ENCODE results near the gene FHOD3. TPM values are rescaled to one million over a fixed set of nuclear protein-coding genes. Genes with fewer than 3 reads are reported as not detected.

Gene FHOD3
- total RNA-seq, 1 donor, result not detected

- Histone ChIP-seq H3K4me3 (ENCODE audit: low read length) (no peak overlapping the region), H3K9me3 (ENCODE audit: low read depth, low read length) (no peaks in the 10 kb centered on the region), H3K27me3 (ENCODE audit: insufficient read depth, low read length) (no peaks in the 10 kb centered on the region), H3K4me1 (ENCODE audit: insufficient read depth, low read length) (no peaks in the 10 kb centered on the region)
Measured at GRCh38 chr18:36432880-36433555, 135.5 kb downstream of the FHOD3 start.

GRCh38 chr18:36436387-36436786 is 138.9 kb downstream of the FHOD3 start:
- Histone ChIP-seq H3K9me3 (ENCODE audit: low read depth, low read length) (no peaks in the 10 kb centered on the region), H3K27me3 (ENCODE audit: insufficient read depth, low read length) (no peaks in the 10 kb centered on the region), H3K4me3 (ENCODE audit: low read length) (no peak overlapping the region), H3K4me1 (ENCODE audit: insufficient read depth, low read length) (no peaks in the 10 kb centered on the region)

GRCh38 chr18:36440614-36441013 is 143.1 kb downstream of the FHOD3 start:
- Histone ChIP-seq H3K4me3 (ENCODE audit: low read length) (no peak overlapping the region), H3K27me3 (ENCODE audit: insufficient read depth, low read length) (no peaks in the 10 kb centered on the region), H3K4me1 (ENCODE audit: insufficient read depth, low read length) (no peaks in the 10 kb centered on the region), H3K9me3 (ENCODE audit: low read depth, low read length) (no peaks in the 10 kb centered on the region)

GRCh38 chr18:36441426-36442240 is 144.1 kb downstream of the FHOD3 start:
- Histone ChIP-seq H3K27me3 (ENCODE audit: insufficient read depth, low read length) (no peaks in the 10 kb centered on the region), H3K9me3 (ENCODE audit: low read depth, low read length) (no peaks in the 10 kb centered on the region), H3K4me3 (ENCODE audit: low read length) (no peak overlapping the region), H3K4me1 (ENCODE audit: insufficient read depth, low read length) (no peaks in the 10 kb centered on the region)

GRCh38 chr18:36442717-36443116 is 145.2 kb downstream of the FHOD3 start:
- Histone ChIP-seq H3K4me1 (ENCODE audit: insufficient read depth, low read length) (no peaks in the 10 kb centered on the region), H3K27me3 (ENCODE audit: insufficient read depth, low read length) (no peaks in the 10 kb centered on the region), H3K4me3 (ENCODE audit: low read length) (no peak overlapping the region), H3K9me3 (ENCODE audit: low read depth, low read length) (no peaks in the 10 kb centered on the region)

- no peaks in the 10 kb centered on the region for H3K4me1 ChIP-seq (ENCODE audit: insufficient read depth, low read length)
- H3K27me3 ChIP-seq (ENCODE audit: insufficient read depth, low read length), result no peaks in the 10 kb centered on the region
- H3K4me3 ChIP-seq (ENCODE audit: low read length), result no peak overlapping the region
- H3K9me3 ChIP-seq (ENCODE audit: low read depth, low read length), result no peaks in the 10 kb centered on the region
Measured at GRCh38 chr18:36446059-36446458, 148.5 kb downstream of the FHOD3 start.

- Histone ChIP-seq H3K27me3 (ENCODE audit: insufficient read depth, low read length) (no peaks in the 10 kb centered on the region), H3K4me1 (ENCODE audit: insufficient read depth, low read length) (no peaks in the 10 kb centered on the region), H3K4me3 (ENCODE audit: low read length) (no peak overlapping the region), H3K9me3 (ENCODE audit: low read depth, low read length) (no peaks in the 10 kb centered on the region)
Measured at GRCh38 chr18:36448384-36449290, 151.1 kb downstream of the FHOD3 start.

- H3K9me3 ChIP-seq (ENCODE audit: low read depth, low read length), result no peaks in the 10 kb centered on the region
- H3K27me3 ChIP-seq (ENCODE audit: insufficient read depth, low read length), result no peaks in the 10 kb centered on the region
- no peak overlapping the region for H3K4me3 ChIP-seq (ENCODE audit: low read length)
Measured at GRCh38 chr18:36449451-36449850, 151.9 kb downstream of the FHOD3 start.

GRCh38 chr18:36450264-36450663 is 152.8 kb downstream of the FHOD3 start:
- Histone ChIP-seq H3K27me3 (ENCODE audit: insufficient read depth, low read length) (no peaks in the 10 kb centered on the region), H3K4me3 (ENCODE audit: low read length) (no peak overlapping the region), H3K9me3 (ENCODE audit: low read depth, low read length) (no peaks in the 10 kb centered on the region), H3K4me1 (ENCODE audit: insufficient read depth, low read length) (no peaks in the 10 kb centered on the region)

More at GRCh38 chr18:36449451-36449850, 151.9 kb downstream of the FHOD3 start:
- H3K4me1 ChIP-seq (ENCODE audit: insufficient read depth, low read length), result no peaks in the 10 kb centered on the region

GRCh38 chr18:36451454-36452251 is 154.1 kb downstream of the FHOD3 start:
- Histone ChIP-seq H3K4me1 (ENCODE audit: insufficient read depth, low read length) (no peaks in the 10 kb centered on the region), H3K27me3 (ENCODE audit: insufficient read depth, low read length) (no peaks in the 10 kb centered on the region), H3K4me3 (ENCODE audit: low read length) (no peak overlapping the region), H3K9me3 (ENCODE audit: low read depth, low read length) (no peaks in the 10 kb centered on the region)

- H3K9me3 ChIP-seq (ENCODE audit: low read depth, low read length), result no peaks in the 10 kb centered on the region
- no peaks in the 10 kb centered on the region for H3K27me3 ChIP-seq (ENCODE audit: insufficient read depth, low read length)
- H3K4me3 ChIP-seq (ENCODE audit: low read length), result no peak overlapping the region
- H3K4me1 ChIP-seq (ENCODE audit: insufficient read depth, low read length), result no peaks in the 10 kb centered on the region
Measured at GRCh38 chr18:36454245-36454644, 156.7 kb downstream of the FHOD3 start.

- Histone ChIP-seq H3K4me1 (ENCODE audit: insufficient read depth, low read length) (no peaks in the 10 kb centered on the region), H3K9me3 (ENCODE audit: low read depth, low read length) (no peaks in the 10 kb centered on the region), H3K4me3 (ENCODE audit: low read length) (no peak overlapping the region), H3K27me3 (ENCODE audit: insufficient read depth, low read length) (no peaks in the 10 kb centered on the region)
Measured at GRCh38 chr18:36454848-36455458, 157.4 kb downstream of the FHOD3 start.

- Histone ChIP-seq H3K27me3 (ENCODE audit: insufficient read depth, low read length) (no peaks in the 10 kb centered on the region), H3K4me1 (ENCODE audit: insufficient read depth, low read length) (no peaks in the 10 kb centered on the region), H3K9me3 (ENCODE audit: low read depth, low read length) (no peaks in the 10 kb centered on the region), H3K4me3 (ENCODE audit: low read length) (no peak overlapping the region)
Measured at GRCh38 chr18:36455931-36456330, 158.4 kb downstream of the FHOD3 start.

GRCh38 chr18:36456622-36457021 is 159.1 kb downstream of the FHOD3 start:
- H3K4me1 ChIP-seq (ENCODE audit: insufficient read depth, low read length), result no peaks in the 10 kb centered on the region
- H3K27me3 ChIP-seq (ENCODE audit: insufficient read depth, low read length), result no peaks in the 10 kb centered on the region
- H3K4me3 ChIP-seq (ENCODE audit: low read length), result no peak overlapping the region
- no peaks in the 10 kb centered on the region for H3K9me3 ChIP-seq (ENCODE audit: low read depth, low read length)

Data from mononuclear cell (primary cell).